Activated T-cell treated with anti-CD3 and anti-CD28 coated beads, Interleukin-2, amount 50 U/mL, for 4 hours (primary cell): ENCODE data around the gene ARL3. TPM values are rescaled to one million over a fixed set of nuclear protein-coding genes. Genes with fewer than 3 reads are reported as not detected.

ENCODE experiments used
- ATAC-seq, 2 donors: fragments of 200-7000 bp; cut with Tn5 transposase; one replicate each; pipeline ENCODE4 v1.10.0; 2021
- DNase-seq: peaks from one replicate; pipeline ENCODE4 v3.0.0-alpha.2; 2020
- H3K27me3 Mint-ChIP-seq: one replicate; pipeline ENCODE4 v1.8.0; 2021; ENCODE audit warnings: low read depth, mixed read lengths
- H3K36me3 Mint-ChIP-seq: one replicate; pipeline ENCODE4 v1.8.0; 2022; ENCODE audit warnings: mixed read lengths; ENCODE audit not compliant: insufficient read depth
- H3K4me1 Mint-ChIP-seq: one replicate; pipeline ENCODE4 v1.8.0; 2021; ENCODE audit warnings: low read depth, mixed read lengths
- H3K4me3 Mint-ChIP-seq: one replicate; pipeline ENCODE4 v1.8.0; 2021; ENCODE audit warnings: mild to moderate bottlenecking, moderate library complexity, mixed read lengths
- H3K9me3 Mint-ChIP-seq: one replicate; pipeline ENCODE4 v1.8.0; 2021; ENCODE audit warnings: mixed read lengths
- total RNA-seq, 3 donors: library from RNA; stranded (reverse); gene quantifications; one replicate each; pipeline ENCODE4 v1.2.1, GENCODE V29; 2021

Gene ARL3
- total RNA-seq, 3 donors from 2014 or later, result 3.2 to 4.8 (median 3.3) TPM

DNA sequence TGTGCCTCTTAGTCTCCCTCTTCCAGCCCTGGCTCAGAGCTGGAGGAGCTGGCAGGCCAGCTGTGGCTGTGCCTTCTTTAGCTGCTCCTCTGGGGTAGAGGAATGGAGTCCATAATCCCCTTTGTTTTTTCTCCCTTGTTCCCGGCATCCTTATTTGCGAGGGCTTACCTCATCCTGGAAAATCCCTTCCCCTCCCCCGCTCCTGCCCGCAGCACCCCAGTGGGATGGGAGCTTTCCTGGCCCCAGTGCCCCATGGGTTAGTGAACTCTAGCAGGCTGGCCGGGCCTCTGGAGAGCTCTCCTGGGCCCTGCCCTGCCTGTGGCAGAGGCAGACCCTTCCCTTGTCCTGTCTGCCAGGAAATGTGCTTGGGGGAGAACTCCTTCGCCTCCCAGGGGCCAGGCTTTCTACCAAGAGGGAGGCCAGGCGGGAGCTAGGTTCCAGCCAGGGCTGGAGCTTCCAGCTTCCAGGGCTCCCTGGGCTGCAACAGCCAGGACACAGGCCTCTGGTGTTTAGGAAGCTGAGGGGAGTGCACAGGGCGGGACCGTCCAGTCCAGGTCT lies 86.4 kb downstream of the ARL3 start:
- Mint-ChIP-seq H3K27me3 (no peaks in the 10 kb centered on the region), H3K4me3 (no peak overlapping the region), H3K4me1 (peaks cover 7% of the 10 kb centered on the region), H3K36me3 (peaks cover 5% of the 10 kb centered on the region), H3K9me3 (no peaks in the 10 kb centered on the region)
- ATAC-seq (no peak), DNase-seq (no peak)

DNA sequence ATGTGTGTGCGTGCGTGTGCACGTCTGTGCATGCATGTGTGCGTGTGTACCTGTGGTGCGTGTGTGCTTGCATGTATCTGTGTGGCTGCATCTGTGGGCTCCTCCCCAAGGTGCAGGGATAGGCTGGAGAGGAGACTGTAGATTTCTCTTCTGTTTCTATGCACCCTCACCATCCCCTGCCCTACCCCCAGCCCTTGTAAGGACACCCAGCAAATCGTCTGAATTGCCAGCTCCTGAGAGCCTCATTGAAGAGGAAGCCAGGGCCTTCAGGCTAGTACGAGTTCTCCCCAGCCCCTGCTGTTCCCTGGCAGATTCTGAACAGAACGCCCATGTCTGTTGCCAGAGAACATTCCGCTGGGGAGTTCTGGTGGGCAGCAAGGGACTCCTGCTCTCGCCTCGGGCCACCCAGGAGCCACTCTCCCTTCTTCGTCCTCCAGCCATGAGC lies 86.9 kb downstream of the ARL3 start:
- no peaks in the 10 kb centered on the region for H3K27me3 Mint-ChIP-seq
- DNase-seq, result no peak
- peaks cover 2% of the 10 kb centered on the region for H3K4me1 Mint-ChIP-seq
- no peak overlapping the region for H3K4me3 Mint-ChIP-seq
- peaks cover 5% of the 10 kb centered on the region for H3K36me3 Mint-ChIP-seq
- no peaks in the 10 kb centered on the region for H3K9me3 Mint-ChIP-seq
- no peak for ATAC-seq

DNA sequence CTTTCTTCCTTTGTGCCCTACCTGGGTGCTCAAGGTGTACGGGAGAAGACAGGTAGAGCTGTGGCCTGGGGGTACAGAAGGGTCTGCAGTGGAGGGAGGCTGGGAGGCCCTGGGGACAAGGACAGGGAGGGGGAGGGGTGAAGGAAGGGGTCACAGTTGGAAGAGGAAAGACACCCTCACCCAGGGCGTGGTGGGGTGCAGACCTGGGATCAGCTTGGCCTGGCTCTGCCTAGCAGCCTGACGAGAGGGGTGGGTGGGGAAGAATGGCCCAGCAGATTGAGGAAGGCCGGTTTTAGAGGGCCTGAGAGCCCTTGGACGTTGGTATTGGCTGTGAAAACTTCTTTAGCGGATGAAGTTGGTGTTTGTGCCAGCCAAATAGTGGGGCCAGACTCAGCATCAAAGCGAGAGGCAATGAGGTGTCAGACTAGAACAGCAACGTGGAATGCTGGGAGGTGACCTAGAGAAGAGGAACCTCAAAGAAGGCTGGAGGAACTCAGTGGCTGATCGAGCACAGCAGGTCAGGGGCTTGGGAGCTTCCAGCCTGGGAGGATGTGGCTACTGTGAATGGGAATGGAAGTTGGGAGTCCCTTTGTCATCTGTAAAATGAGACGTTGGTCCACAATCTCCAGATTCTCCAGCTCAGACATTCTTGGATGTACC lies 88.0 kb downstream of the ARL3 start:
- Mint-ChIP-seq H3K9me3 (no peaks in the 10 kb centered on the region), H3K27me3 (no peaks in the 10 kb centered on the region), H3K36me3 (peaks cover 5% of the 10 kb centered on the region), H3K4me1 (no peaks in the 10 kb centered on the region), H3K4me3 (no peak overlapping the region)
- ATAC-seq (no peak), DNase-seq (no peak)

DNA sequence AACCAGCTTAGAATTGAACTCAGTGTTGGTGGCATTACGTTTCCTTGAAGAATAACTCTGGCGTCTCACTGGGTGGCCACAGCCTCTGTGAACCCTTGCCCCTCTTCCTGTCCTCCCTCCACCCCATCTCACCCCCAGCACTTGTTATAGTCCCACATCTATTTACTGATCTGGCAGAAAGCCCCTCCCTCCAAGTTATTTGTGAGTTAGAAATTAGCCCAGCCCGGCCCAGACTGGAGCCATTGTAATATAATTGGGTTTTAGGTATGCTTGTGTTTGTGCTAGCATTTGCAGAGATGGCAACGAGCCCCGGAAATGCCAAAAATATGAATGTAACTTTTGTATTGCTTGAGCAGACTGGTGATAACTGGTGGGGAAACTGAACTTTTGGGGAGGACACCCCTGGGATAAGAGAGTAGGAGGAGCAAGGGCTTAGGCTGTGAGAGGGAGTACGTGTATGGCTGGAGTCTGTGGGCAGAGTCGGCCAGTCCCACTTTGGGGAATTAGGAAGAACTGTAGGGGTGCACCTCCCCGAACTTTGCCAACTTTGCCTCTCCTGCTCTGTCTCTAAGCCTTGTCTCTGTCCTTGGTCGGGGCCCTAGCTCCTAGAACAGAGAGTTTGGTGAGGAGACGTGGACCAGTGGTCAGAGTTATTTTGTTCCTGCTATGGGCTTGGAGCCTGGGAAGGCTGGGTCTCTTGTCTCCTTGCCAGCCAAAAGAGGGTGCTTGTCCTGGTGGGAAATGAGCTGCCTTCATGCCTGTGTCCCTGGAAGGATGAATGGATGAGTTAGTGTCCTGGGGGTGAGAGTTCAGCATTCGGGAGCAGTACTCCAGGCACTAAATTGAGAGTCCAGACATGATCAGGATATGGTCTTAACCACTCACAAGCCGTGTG lies 89.2 kb downstream of the ARL3 start:
- ATAC-seq, result no peak
- Mint-ChIP-seq H3K4me3 (no peak overlapping the region), H3K36me3 (peaks cover 5% of the 10 kb centered on the region), H3K4me1 (no peaks in the 10 kb centered on the region), H3K27me3 (no peaks in the 10 kb centered on the region), H3K9me3 (no peaks in the 10 kb centered on the region)
- no peak for DNase-seq

DNA sequence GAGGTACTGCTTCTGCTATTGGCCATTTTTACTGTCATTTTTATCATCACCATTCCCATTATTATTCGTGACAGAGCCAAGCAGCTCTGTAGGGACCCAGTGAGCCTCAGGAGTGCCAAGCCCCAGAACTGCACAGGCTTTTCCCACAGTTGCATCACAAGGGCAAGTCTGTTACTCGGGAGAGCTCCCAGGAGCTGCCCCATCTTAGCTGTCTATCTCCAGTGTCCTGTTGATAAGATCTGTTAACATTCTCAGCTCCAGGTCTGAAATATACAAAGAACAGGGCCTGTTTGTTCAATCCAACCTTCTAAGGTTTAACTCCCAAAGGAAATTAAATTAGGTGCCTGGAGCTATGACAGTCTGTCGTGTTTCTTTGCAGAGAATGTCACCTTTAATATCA lies 90.1 kb downstream of the ARL3 start:
- Mint-ChIP-seq H3K36me3 (peaks cover 5% of the 10 kb centered on the region), H3K9me3 (no peaks in the 10 kb centered on the region), H3K27me3 (no peaks in the 10 kb centered on the region), H3K4me3 (no peak overlapping the region), H3K4me1 (no peaks in the 10 kb centered on the region)
- ATAC-seq (no peak), DNase-seq (no peak)

Other genes starting within 250 kb of the ARL3 start
- 10 to 100 TPM; 65.2 to 69.8 (median 67.1) TPM for gene ACTR1A, start 211.7 kb downstream of the ARL3 start, total RNA-seq
- 1 to 10 TPM; 8.7 to 8.8 (median 8.8) TPM for gene SUFU, start 210.4 kb downstream of the ARL3 start, total RNA-seq
- gene TRIM8, start 69.9 kb downstream of the ARL3 start, total RNA-seq, result 10 to 100 TPM; 53.9 to 67.6 (median 59.9) TPM
- 10 to 100 TPM; 29.0 to 33.7 (median 31.2) TPM for gene SFXN2, start 239 bp upstream of the ARL3 start, total RNA-seq
- gene WBP1L, start 29.6 kb upstream of the ARL3 start, total RNA-seq, result 10 to 100 TPM; 12.8 to 15.1 (median 14.0) TPM
- gene CYP17A1, start 123.0 kb upstream of the ARL3 start, total RNA-seq, result 1 to 10 TPM; 1.2 to 1.9 (median 1.5) TPM
- 1 to 10 TPM; 9.1 to 9.8 (median 9.3) TPM for gene BORCS7, start 139.9 kb upstream of the ARL3 start, total RNA-seq
- under 1 TPM; 0.18 to 0.22 (median 0.18) TPM for gene AS3MT, start 155.1 kb upstream of the ARL3 start, total RNA-seq
- gene CNNM2, start 203.9 kb upstream of the ARL3 start, total RNA-seq, result 1 to 10 TPM; 6.0 to 6.3 (median 6.1) TPM